ENCODE results near the gene SPOP.
"Not testable (repeated sequence)": the region's sequence is repeated elsewhere in the genome, so short reads cannot be mapped to it uniquely, and the experiment has no call there.

Gene SPOP

GRCh38 chr17:49677933-49678847, at the start of gene SPOP:
Gene SPOP (minus strand): TSS chr17:49678097. CDS start chr17:49622810, 55,287 bp downstream.
- DNase-seq (ENCODE audit: low read depth, low spot score), result peak; percentile 98
- ChIA-PET POLR2A (interaction anchor here (0.6 to 1.0 kb wide), 4 partner anchors 13 to 102 kb away, joined by 3 to 8 read pairs (median 4); no protein-coding TSS in a partner anchor), CTCF (interaction anchor here (0.7 to 6.9 kb wide), 5 partner anchors 13 to 122 kb away, joined by 3 to 59 read pairs (median 6); no protein-coding TSS in a partner anchor)
- TF ChIP-seq CTCF (IDR thresholded peaks at IDR 0.05; ENCODE audit: insufficient read depth, low read length, missing control alignments), result no peak
- peak within 1 kb of the TSS; percentile 78 for H3K4me3 ChIP-seq (ENCODE audit: low read depth, low read length)

GRCh38 chr17:49727380-49727779, 49.5 kb upstream of the SPOP start:
- DNase-seq (ENCODE audit: low read depth, low spot score), result no peak
- ChIA-PET POLR2A (no interaction called here), CTCF (interaction anchor here (0.9 to 1.0 kb wide), 3 partner anchors 19 to 155 kb away, joined by 3 to 4 read pairs (median 3); no protein-coding TSS in a partner anchor)
- no peak overlapping the region for H3K4me3 ChIP-seq (ENCODE audit: low read depth, low read length)
- no peak for TF ChIP-seq CTCF (IDR thresholded peaks at IDR 0.05; ENCODE audit: insufficient read depth, low read length, missing control alignments)

GRCh38 chr17:49725452-49726130, 47.7 kb upstream of the SPOP start:
- H3K4me3 ChIP-seq (ENCODE audit: low read depth, low read length), result no peak overlapping the region
- no peak for DNase-seq (ENCODE audit: low read depth, low spot score)
- TF ChIP-seq CTCF (IDR thresholded peaks at IDR 0.05; ENCODE audit: insufficient read depth, low read length, missing control alignments), result no peak
- CTCF ChIA-PET, result interaction anchor here (1.1 kb wide), 1 partner anchor 158 kb away, joined by 3 read pairs; no protein-coding TSS in a partner anchor
- POLR2A ChIA-PET, result no interaction called here

- H3K4me3 ChIP-seq (ENCODE audit: low read depth, low read length); POLR2A ChIA-PET; DNase-seq (ENCODE audit: low read depth, low spot score): not testable (repeated sequence)
- CTCF ChIA-PET, result interaction anchor here (5.3 kb wide), 1 partner anchor 15 kb away, joined by 32 read pairs; the partner anchor contains the start of gene SLC35B1
Observed at GRCh38 chr17:49724552-49724951, 46.7 kb upstream of the SPOP start.

GRCh38 chr17:49723423-49723822, 45.5 kb upstream of the SPOP start:
- ChIA-PET CTCF (interaction anchor here (1.3 to 5.3 kb wide), 2 partner anchors 14 to 26 kb away, joined by 3 to 32 read pairs; partner anchors contain the start of gene SLC35B1), POLR2A (no interaction called here)
- TF ChIP-seq CTCF (IDR thresholded peaks at IDR 0.05; ENCODE audit: insufficient read depth, low read length, missing control alignments), result no peak
- no peak overlapping the region for H3K4me3 ChIP-seq (ENCODE audit: low read depth, low read length)
- DNase-seq (ENCODE audit: low read depth, low spot score), result no peak

GRCh38 chr17:49722066-49722465, 44.2 kb upstream of the SPOP start:
- ChIA-PET POLR2A (no interaction called here), CTCF (interaction anchor here (0.8 to 5.3 kb wide), 6 partner anchors 13 to 286 kb away, joined by 3 to 32 read pairs (median 6); partner anchors contain the start of gene SLC35B1)
- TF ChIP-seq CTCF (IDR thresholded peaks at IDR 0.05; ENCODE audit: insufficient read depth, low read length, missing control alignments), result no peak
- no peak overlapping the region for H3K4me3 ChIP-seq (ENCODE audit: low read depth, low read length)
- no peak for DNase-seq (ENCODE audit: low read depth, low spot score)

Data from AG04449 (cell line).